Endothelial cell (in vitro differentiated cells): Measurements from ENCODE around the gene KATNB1. TPM values are rescaled to one million over a fixed set of nuclear protein-coding genes. Genes with fewer than 3 reads are reported as not detected.

Experiments
- DNase-seq: peaks from one replicate; pipeline ENCODE4 v3.0.0; 2021; ENCODE audit warnings: low spot score
- H3K27ac Mint-ChIP-seq: one replicate; pipeline ENCODE4 v1.8.0; 2021; ENCODE audit warnings: mixed read lengths, inconsistent platforms; ENCODE audit not compliant: unreplicated experiment
- H3K27me3 Mint-ChIP-seq: one replicate; pipeline ENCODE4 v1.8.0; 2021; ENCODE audit warnings: mild to moderate bottlenecking, moderate library complexity, mixed read lengths, inconsistent platforms; ENCODE audit not compliant: unreplicated experiment
- H3K36me3 Mint-ChIP-seq: one replicate; pipeline ENCODE4 v1.8.0; 2021; ENCODE audit warnings: mild to moderate bottlenecking, low read depth, mixed read lengths, inconsistent platforms; ENCODE audit not compliant: unreplicated experiment
- H3K4me1 Mint-ChIP-seq: one replicate; pipeline ENCODE4 v1.8.0; 2021; ENCODE audit warnings: mild to moderate bottlenecking, mixed read lengths, inconsistent platforms; ENCODE audit not compliant: unreplicated experiment
- H3K4me3 Mint-ChIP-seq: one replicate; pipeline ENCODE4 v1.8.0; 2021; ENCODE audit warnings: mild to moderate bottlenecking, mixed read lengths, inconsistent platforms; ENCODE audit not compliant: unreplicated experiment
- H3K9me3 Mint-ChIP-seq: one replicate; pipeline ENCODE4 v1.8.0; 2021; ENCODE audit warnings: mixed read lengths, inconsistent platforms; ENCODE audit not compliant: unreplicated experiment
- total RNA-seq: library from RNA; stranded (reverse); fragmentation: NEBNext Ultra II Directional; extraction: Animal tissue kit (Norgen Biotek cat#: 25700); gene quantifications from one replicate; pipeline ENCODE4 v1.2.1, GENCODE V29; 2021; ENCODE audit not compliant: unreplicated experiment
- TF ChIP-seq, protein P1 (sequence below): fragments of 200-600 bp; sonication (generic); IDR thresholded peaks from one replicate; pipeline ENCODE4 v1.5.0; 2021; ENCODE audit warnings: antibody characterized with exemption; ENCODE audit not compliant: unreplicated experiment

The KATNB1 gene
- total RNA-seq, 1 donor from 2014 or later: 29.2 TPM

DNA sequence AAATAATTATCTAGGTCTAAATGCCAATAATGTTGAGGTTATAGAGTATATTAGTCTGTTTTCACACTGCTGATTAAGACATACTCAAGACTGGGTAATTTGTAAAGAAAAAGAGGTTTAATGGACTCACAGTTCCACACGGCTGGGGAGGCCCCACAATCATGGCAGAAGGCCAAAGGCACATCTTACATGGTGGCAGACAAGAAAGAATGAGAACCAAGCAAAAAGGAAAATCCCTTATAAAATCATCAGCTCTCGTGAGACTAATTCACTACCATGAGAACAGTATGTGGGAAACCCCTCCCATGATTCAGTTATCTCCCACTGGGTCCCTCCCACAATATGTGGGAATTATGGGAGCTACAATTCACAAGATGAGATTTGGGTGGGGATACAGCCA lies 2.9 kb upstream of the KATNB1 start:
- peaks cover 20% of the 10 kb centered on the region for H3K4me1 Mint-ChIP-seq
- no peak overlapping the region for H3K27ac Mint-ChIP-seq
- H3K36me3 Mint-ChIP-seq: no peaks in the 10 kb centered on the region
- DNase-seq: no peak
- H3K9me3 Mint-ChIP-seq: no peaks in the 10 kb centered on the region
- peaks cover 14% of the 10 kb centered on the region for H3K27me3 Mint-ChIP-seq
- TF ChIP-seq, protein P1, sequence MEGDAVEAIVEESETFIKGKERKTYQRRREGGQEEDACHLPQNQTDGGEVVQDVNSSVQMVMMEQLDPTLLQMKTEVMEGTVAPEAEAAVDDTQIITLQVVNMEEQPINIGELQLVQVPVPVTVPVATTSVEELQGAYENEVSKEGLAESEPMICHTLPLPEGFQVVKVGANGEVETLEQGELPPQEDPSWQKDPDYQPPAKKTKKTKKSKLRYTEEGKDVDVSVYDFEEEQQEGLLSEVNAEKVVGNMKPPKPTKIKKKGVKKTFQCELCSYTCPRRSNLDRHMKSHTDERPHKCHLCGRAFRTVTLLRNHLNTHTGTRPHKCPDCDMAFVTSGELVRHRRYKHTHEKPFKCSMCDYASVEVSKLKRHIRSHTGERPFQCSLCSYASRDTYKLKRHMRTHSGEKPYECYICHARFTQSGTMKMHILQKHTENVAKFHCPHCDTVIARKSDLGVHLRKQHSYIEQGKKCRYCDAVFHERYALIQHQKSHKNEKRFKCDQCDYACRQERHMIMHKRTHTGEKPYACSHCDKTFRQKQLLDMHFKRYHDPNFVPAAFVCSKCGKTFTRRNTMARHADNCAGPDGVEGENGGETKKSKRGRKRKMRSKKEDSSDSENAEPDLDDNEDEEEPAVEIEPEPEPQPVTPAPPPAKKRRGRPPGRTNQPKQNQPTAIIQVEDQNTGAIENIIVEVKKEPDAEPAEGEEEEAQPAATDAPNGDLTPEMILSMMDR: no peak
- no peak overlapping the region for H3K4me3 Mint-ChIP-seq

DNA sequence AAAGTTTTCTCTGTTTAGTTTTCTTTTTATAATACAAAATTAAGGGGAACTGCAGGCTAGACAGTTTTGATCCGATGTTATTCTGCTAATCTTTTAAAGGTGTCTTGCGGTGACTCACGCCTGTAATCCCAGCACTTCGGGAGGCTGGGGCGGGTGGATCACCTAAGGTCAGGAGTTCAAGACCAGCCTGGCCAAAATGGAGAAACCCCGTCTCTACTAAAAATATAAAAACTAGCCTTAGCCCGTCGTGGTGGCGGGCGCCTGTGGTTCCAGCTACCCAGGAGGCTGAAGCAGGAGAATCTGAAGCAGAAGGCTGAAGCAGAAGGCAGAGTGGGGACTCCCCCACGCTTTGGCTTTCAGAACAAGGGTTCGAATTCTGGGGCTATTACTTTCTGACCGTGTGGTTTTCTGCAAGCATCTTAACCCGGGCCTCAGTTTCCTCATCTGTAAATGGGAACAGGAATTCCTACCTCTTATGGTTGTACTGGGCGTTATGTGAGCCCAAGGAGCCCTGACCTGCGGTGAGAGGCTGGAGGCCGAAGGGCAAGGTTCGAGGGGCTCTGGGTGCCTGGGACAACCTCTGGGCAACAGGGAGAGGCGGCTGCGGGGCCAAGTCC lies 1.2 kb upstream of the KATNB1 start:
- DNase-seq: no peak
- peaks cover 14% of the 10 kb centered on the region for H3K27me3 Mint-ChIP-seq
- TF ChIP-seq, protein P1: no peak
- H3K36me3 Mint-ChIP-seq: no peaks in the 10 kb centered on the region
- peaks cover 20% of the 10 kb centered on the region for H3K4me1 Mint-ChIP-seq
- H3K9me3 Mint-ChIP-seq: no peaks in the 10 kb centered on the region
- H3K4me3 Mint-ChIP-seq: peak overlapping the region; percentile 98
- peak overlapping the region; percentile 99 for H3K27ac Mint-ChIP-seq

DNA sequence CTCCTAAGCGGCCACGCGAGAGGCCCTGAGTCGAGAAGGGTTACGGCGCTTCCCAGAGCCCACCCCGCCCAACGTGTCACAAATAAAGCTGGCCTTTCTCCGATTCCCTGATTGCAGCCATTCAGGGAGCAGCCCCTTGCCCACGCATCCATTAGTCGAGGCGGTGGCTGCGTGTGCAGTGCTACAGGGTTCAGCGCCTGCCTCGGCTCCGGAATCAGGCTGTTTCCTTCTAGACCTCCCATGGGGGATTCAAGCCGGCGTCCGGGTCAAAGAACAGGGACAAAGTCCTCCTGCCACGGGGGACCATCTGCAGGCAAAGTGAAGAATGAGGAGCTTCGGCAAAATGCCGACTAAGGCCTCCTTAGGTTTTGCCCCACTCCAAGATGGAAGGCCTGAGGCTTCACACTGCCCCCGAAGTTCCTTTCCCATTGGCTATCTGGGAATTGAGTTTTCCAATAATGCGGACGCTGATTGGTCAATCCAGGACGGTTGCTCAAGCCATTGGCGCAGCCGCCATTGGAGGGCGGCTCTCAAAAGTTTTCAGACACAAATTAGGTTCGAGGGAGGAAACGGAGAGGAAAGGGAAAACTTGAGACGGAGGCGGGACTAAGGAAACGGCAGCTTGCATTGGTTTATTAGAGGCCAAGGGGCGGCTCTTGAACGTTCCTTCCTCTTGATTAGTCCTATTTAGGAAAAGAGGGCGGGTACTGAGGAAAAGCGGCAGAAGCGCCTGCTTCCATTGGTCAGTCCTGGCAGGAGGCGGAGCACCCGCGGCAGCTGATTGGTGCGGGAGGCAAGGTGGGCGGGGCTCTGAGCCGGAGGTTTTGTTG lies 430 bp upstream of the KATNB1 start:
- Mint-ChIP-seq H3K4me1 (peaks cover 20% of the 10 kb centered on the region), H3K27me3 (peaks cover 14% of the 10 kb centered on the region), H3K9me3 (no peaks in the 10 kb centered on the region), H3K36me3 (no peaks in the 10 kb centered on the region), H3K27ac (peak overlapping the region; percentile 99), H3K4me3 (peak overlapping the region; percentile 98)
- peak; percentile 97 for DNase-seq
- TF ChIP-seq, protein P1: no peak

DNA sequence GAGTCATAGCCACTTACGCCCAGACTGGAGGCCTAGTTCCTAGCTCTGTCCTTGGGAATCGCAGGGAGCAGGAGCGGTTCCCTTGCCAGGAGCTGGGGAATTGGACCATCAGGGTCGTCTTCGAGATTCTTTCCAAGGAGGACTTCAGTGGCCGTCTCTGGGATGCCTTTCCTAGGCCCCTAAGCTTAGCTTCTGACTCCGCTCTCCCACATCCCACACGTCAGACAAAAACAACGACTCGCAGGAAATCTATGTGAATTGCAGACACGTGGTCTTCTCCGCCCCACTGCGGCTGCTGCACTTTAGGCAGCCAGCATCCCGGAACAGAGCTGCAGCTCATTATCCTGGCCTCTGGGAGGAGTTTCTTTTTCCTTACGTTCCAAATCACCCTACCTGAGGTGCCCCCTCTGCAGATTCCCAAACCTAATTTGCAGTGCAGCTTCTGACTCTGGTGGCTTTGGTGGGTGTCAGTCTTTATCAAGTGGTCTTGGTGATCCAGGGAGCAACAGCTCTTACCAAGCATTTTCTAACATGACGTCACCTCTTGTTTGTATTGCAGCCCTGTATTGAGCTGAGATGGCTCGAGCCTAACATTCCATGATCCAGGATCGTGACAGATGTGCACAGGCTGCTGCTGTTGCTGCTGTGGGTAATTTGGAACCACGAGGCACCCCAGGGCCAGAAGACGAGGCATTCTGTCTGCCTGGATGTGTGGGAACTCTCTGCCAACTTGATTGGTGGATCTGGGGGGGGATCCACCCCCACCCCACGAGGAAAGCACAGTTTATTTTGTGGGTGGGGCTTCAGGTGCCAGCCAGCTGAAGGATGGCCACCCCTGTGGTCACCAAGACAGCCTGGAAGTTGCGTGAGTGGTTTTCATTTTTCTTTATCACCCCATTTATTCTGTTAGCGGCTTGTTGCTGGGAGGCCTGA lies 1.1 kb downstream of the KATNB1 start:
- DNase-seq: peak; percentile 51
- Mint-ChIP-seq H3K36me3 (peaks cover 4% of the 10 kb centered on the region), H3K4me3 (peak overlapping the region; percentile 98), H3K27me3 (peaks cover 14% of the 10 kb centered on the region), H3K9me3 (no peaks in the 10 kb centered on the region), H3K27ac (peak overlapping the region; percentile 99), H3K4me1 (peaks cover 15% of the 10 kb centered on the region)
- TF ChIP-seq, protein P1: no peak
